NCI-H2081 treated with DMSO at 0.1 percent for 48 hours (cell line): Measurements from ENCODE around the gene CLCN7.
"Not testable (repeated sequence)": the region's sequence is repeated elsewhere in the genome, so short reads cannot be mapped to it uniquely, and the experiment has no call there.

ENCODE experiments used
- DNase-seq: peaks from one replicate; lab custom pipeline; 2025; lab: John Stamatoyannopoulos, UW

The CLCN7 gene

DNA sequence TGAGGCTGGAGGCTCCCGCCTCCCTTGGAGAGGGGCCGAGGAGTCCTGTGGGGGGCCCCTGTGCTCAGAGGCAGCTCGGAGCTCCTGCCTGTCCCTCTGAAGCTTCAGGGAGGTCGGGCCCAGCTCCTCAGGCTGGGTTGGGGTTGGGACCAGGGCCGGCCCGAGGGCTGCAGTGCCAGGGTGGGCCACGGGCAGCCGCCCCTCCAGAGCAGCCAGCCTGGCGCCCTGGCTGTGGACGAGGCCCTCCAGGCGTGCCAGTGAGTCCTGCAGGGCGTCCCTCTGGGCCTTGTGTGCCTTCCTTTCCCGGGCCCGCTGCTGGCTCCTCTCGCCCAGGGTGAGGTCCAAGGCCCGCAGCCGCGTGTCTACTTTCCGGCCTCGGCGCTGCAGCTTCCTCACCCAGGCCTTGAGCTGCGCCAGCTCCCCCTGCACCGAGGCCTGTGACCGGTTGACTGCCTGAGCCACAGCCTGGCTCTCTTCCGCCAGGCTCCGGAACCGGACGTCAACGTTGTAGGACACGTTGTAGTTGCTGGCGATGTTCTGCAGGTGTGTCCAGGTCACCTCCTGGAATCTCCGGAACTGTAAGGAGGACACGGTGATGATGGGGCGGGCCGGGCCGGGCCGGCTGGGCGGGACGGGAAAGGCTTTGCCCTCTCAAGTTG lies 12.7 kb upstream of the CLCN7 start:
- no peak for DNase-seq

DNA sequence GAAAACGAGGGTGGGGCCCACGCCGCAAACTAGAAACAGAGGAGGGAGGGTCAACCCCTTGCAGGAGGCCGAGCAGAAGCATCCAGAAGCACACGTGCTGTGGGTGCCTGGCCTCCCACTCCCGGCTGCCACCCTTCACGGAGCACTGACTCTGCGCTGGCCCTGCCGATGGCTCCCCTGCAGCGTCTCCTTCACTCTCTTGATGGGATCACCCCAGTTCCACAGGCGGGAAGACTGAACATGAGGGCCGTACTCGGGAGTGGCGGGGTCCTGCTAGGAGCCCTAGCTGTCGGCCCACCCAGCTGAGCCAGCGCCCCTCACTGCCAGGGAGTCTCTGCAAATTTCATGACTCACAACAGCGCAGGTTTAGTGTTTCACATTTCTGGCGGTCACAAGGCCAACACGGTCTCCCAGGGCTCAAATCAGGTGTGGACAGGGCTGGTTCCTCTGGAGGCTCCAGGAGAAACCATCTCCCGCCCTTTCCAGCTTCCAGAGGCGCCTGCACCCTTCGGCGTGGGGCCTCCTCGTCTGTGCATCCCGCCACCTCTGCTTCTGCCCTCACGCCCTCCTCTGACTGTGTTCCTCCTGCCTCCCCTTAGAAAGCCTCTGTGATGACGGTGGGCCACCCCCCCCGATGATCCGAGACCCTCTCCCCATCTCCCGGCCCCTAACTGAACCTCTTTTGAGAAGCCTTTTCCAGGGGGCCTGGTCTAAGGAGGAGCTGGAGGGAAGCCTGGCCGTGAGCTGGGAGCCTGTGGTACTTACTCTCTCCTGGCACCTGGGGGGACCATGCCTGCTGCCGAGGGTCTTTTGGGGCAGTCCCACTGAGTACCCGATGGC lies 11.9 kb upstream of the CLCN7 start:
- DNase-seq: no peak

DNA sequence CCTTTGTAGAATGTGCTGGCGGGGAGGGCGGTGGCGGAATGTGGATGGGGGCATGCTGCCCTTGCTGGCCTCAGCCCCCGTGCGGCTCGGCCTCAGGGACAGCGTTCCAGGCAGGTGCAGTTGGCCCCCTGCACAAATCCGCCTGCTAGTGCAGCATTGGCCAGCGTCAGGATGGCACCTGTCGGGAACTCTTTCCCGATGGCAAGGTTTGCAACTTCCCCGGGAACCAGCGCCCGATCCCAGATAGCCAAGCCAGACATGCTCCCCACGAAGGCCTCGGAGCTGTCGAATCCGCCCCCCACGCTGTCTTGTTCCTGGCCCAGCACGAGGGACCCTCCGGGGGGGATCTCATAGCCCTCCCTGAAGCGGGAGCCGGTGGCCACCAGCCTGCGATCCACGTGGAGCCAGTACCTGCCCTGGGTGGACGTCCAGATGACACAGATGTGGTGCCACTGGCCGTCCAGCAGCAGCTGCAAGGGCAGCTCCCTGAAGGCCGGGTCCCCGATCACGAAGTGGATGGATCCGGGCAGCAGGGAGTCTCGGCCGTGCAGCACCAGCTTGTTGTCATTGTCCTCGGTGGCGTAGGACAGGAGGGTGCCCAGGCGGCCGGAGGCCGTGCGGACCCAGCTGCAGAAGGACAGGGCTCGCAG lies 11.1 kb upstream of the CLCN7 start:
- no peak for DNase-seq

DNA sequence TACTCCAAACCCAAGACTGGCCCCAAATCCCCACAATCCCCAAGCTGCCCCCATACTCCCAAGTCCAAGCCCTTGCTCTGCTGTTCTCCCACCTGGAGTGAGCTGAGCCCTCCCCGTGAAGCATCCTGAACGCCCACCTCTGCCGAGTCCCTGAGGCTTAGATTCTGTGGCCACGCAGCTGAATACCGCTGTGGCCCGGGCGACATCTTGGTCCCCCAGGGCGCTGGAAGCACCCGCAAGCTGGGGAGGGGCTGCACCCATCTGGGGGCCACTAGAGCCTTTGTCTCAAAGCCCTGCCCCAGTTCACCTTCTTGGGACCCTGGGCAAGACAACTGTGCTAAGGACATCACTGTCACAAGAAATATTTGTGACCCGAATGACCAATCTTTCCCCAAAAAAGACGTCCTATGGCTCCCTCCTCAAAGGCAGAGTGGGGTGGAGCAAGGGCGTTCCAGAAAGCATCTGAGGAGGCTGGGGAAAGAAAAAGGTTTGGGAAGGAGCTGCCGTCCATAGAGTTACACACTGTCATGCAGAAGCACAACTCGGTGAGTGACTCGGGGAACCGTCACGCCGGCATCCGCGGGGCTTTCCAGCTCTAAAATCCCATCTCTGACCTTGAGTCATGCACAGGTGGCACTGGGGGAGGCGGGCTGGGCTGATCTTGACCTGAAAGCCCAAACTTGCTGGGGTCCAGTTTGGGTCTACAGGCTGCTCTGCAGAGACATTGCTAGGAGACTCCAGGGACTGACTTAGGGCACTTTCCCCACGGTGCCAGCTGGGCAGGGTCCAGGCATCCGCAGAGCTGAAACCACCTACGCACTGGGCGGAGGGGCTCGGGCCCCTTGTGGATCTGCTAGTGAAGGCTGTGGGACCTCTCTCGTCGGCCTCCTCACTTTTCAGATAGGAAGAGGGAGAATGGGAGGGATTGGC lies 7.3 kb upstream of the CLCN7 start:
- no peak for DNase-seq

DNA sequence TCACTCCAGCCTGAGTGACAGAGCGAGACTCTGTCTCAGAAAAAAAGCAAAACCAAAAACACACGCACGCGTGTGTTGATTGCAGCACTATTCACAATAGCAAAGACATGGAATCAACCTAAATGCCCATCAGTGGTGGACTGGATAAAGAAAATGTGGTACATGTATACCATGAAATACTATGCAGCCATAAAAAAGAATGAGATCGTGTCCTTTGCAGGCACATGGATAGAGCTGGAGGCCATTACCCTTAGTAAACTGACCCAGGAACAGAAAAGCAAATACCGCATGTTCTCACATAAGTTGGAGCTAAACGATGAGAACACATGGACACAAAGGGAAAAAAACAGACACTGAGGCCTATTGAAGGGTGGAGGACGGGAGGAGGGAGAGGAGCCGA lies 4.1 kb upstream of the CLCN7 start:
- not testable (repeated sequence) for DNase-seq

DNA sequence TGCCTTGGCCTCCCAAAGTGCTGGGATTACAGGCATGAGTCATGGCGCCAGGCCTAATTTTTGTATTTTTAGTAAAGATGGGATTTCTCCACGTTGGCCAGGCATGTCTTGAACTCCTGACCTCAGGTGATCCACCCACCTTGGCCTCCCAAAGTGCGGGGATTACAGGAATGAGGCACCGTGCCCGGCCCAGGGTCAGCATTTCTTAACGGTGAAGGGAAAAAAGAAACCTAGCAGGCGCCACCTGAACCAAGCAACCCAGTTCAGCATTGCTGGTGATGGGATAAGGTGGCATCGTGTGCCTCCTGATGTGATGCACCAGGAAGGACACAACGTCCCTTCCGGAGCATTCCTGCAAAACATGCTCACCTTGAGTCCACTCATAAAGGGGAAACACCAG lies 2.2 kb upstream of the CLCN7 start:
- no peak for DNase-seq

DNA sequence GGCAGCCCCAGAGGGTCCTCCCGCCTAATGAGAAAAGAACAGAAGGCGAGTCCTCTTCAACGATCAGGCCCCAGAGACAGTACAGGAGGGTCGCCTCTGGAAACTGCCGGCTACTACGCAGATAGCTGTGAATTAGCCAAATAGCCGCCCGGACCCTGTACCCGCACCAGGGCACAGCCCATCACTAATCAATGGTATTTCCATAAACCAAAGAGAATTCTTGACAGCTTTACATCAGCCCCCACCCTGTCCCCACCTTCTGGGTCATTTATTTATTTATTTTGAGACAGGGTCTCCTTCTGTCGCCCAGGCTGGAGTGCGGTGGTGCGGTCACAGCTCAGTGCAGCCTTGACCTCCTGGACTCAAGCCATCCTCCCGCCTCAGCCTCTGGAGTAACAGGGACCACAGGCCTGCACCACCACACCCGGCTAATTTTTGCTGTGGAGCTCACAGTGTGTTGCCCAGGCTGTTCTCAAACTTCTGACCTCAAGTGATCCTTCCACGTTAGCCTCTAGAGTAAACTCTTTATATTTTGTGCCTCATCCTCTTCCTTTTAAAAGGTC lies 805 bp upstream of the CLCN7 start:
- no peak for DNase-seq

DNA sequence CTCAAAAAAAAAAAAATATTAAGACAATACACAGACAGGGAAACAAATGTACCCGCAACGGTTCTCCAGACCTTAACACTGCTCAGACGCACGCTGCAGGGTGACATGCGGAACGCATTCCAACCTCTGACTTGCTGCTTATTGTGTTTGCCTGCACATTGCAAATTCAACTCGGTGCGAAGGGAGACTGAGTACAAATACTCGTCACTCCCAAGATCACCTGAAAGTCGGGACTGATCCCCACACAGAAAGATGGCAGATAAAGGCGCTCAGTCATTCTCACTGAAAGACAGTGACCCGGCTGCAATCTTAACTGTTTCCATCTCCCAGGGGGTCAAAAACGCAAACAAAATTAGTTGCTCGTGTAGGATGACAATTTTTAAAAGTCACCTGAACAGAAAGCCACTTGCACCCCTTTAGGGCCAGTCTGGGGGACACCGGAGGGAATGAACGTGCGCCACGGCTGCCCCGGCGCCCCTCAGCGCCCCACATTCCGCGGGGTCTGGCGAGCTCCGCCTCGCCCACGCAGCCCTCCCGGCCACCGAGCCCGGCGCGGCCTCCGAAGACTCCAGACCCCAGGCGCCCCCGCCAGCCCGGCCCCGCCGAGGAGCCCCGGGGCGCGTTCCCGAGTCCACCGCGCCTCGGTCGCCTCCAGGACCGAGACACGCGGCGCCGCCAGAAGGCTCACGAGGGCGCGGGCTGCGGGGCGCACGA lies 589 bp downstream of the CLCN7 start:
- no peak for DNase-seq

DNA sequence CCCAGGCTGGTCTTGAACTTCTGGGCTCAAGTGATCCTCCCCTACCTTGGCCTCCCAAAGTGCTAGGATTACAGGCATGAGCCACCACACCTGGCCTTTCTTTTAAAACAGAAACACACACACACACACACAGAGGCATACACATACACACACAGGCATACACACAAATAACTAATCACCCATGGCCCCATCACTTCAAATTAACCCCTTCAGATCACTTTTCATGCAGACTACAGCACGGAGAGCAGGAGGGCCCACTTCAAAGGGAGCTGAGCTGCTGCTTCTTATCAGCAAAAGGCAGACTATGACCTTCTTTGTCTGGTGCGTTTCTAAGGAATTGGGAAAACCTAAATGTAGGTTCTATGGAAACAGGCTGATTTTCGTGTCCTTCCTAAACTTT lies 1.9 kb downstream of the CLCN7 start:
- DNase-seq: no peak

DNA sequence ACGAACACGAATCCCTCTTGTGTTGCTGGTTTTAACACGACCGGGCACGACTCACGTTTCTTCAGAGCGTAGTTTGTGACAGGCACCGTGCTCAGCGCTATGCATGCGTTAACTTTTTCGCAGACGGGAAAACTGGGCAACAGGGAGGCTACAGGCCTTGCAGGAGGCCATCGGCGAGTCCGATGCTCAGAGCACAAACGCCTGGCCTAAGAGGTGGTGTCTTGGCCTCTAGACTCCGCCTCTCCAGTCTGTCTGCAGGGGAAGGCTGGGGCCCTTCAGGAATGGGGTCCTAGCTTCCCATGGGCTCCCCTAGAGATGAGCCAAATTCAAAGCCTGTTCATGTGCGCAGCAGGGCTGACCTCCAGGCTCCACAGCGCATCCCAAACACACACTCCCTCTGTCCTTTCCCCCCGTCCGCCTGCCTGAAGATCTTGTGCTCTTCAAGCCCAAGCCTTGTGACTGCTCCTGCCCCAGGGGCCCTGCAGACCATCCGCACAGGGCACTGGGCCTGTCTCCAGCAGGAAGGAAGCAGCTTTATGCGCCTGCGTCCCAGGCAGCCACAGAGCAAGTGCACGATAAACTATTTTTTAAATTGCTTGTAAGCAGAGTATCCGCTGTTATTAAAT lies 3.1 kb downstream of the CLCN7 start:
- DNase-seq: no peak

DNA sequence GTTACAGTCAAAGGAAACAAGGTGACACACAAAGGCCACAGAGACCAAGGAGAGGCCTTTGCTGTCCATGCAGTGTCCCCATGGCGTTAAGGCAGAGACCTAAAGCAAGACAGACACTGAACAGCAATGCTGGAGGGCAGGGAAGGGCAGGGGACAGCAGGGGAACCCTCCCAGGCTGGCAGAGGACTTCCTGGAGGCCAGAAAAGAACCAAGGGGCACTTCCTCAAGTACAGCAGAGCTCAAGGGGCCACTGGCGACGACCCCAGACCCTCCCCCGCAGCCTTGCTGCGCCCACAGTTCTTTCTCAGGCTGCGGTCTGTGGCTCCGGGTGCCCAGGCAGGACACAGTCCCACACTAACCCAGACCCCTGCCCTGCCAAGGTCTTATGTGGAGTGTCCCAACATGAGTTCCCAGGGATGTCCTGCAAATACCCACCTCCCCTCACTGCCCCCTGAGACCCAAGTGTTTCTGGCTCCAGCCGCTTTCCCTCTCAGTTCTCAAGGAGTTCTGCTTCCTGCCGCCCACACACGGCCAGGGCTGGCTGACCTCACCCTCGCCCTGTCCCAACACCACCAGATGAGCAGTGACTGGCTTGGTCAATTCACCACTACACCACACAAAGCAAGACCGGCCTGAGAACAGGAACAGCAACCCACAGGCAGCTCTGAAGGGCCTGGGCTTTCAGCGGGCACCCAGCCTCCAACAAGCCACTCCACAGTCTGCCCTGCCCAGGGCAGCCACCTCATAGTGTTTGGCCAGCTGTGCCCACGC lies 4.2 kb downstream of the CLCN7 start:
- no peak for DNase-seq

DNA sequence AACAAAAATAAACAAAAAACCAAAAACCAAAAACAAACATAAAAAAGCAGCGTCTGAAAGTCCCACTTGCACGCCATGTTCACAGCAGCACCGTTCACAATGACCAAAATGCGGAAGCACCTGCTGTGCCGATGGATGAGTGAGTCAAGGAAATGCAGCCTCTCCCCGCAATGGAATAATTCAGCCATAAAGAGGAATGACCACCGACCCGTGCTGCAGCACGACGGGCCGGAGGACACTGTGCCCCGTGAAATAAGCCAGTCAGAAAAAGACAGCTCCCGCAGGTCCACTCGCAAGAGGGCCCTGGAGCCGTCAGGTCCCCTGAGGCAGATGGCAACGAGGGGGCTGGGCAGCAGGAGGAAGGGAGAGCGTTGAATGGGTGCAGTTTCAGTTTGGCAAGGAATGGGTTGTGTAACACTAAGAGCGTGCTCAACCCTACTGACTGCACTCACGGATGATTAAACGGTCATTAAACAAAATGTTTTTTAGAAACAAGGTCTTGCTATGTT lies 5.1 kb downstream of the CLCN7 start:
- no peak for DNase-seq

DNA sequence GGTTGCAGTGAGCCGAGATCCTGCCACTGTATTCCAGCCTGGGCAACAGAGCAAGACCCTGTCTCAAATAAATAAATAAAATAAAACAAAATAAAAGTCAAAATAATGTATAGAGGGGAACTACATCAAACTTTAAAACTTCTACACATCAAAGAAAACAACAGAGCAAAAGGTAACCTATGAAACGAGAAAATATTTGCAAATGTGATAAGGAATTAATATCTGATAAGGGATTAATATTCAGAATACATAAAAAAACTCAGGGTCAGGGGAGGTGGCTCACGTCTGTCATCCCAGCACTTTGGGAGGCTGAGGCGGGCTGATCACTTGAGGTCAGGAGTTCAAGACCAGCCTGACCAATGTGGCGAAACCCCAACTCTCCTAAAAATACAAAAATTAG lies 5.7 kb downstream of the CLCN7 start:
- DNase-seq: not testable (repeated sequence)

DNA sequence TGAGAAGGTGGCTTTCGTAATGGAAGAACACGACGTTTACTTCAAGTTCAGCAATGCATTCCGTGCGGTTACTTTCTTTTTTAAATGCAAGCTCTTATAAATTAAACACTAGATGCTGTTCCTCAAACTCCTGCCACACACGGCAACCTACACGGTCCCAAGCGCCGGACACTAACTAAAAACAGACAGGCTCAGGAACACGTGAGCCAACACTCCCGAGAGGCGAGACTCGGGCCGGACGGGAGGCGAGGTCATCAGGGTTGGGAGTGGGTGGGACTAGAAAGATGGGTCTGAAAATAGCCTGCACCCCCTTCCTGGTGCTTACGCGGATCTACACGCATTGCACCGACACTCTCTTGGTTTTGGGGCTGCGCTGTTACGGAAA lies 6.4 kb downstream of the CLCN7 start:
- DNase-seq: no peak

DNA sequence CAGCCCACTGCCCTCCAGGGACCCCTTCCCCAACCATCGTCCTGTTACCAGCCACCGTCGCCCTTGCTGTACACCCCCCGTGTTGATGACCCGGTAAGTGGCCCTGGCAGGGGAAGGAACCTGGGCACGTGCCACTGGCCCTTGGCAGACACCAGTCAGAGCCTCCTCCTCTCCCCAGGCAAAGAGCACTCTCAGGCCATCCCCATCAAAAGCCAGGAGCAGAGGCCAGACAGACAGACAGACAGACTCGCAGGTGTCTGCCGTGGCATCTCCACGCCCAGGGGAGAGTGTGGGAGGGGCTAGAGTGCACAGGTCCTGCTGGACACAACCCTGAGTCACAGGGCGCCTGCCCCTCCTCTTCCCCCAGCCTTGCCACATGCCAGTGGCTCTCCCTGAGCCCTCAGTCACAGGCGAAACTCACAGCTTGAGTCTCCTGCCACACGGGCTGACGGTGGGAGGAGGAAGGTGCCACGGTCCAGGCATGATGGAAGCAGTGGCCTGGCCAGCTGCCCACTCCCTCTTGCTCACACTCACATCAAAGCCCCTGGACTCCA lies 7.8 kb downstream of the CLCN7 start:
- DNase-seq: no peak

DNA sequence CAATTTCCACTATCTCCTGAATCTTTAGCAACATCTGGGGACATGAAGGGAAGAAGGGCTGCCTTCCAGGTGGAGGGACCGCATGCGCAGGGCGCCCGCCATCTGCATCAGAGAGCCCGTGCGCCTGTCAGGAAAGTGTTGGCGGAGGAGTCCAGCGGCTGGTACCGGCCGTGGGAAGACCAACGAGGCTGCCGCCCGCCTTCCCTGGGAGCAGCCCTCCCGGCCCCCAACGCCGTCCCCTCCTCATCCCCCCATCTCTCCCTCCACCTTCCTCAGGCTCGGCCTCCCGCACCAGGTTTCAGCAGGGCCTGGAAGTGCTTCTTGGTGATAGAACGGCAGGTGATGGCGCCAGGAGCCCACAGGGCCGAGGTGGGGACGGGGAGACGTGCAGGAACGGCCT lies 8.8 kb downstream of the CLCN7 start:
- DNase-seq: no peak

DNA sequence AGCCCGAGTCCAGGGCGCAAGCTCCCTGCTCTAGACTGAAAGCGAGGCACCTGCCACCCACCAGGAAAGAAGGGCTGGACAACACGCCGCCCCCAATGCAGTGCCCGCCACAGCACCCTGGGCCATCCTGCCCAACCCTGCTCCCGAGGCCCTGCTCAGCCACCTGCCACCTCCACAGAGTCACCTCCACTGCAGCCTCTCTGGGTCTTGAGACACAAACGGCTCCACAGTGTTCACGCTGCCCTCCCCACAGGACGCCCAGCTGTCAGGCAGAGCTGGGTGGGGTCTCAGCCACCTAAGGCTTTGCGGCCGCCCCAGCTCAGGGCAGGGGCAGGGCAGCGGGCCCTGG lies 9.3 kb downstream of the CLCN7 start:
- DNase-seq: no peak

DNA sequence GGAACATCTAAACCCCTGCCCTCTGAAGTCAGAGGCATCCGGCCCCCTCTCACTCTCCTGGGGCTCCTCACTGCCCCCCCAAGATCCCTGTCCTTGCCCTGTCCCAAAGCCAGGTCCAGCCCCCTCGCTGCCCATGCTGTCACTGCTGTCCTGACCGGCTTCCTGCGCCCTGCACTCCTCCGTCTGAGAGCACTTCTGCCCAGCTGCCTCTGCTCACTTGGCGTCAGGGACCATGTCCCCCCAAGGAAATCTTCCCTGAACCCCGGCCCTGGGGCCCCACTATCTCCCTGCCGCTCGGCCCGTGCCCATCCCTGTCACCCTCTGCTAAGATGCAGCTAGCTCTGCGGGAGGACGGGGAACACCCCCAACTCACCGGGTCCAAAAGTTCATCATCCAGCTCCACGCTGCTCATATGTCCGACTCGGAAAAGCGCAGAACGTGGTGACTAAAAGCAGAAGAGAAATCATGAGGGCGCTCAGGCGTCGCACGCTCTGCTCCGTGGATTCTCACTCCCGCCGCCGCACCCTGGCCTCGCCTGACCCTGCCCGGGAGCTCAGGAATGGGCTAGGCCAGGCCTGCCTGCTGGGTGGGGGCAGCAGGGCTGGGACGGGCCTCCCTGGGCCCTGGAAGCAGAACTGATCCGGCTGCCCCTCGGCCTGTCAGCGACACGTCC lies 9.8 kb downstream of the CLCN7 start:
- DNase-seq: no peak
